ENCODE results near the gene MYH10. TPM values are rescaled to one million over a fixed set of nuclear protein-coding genes. Genes with fewer than 3 reads are reported as not detected.

Gene MYH10
- total RNA-seq, 1 experiment from 2014 or later: 74.0 TPM

- ChIA-PET CTCF (interaction anchor here (0.6 to 1.0 kb wide), 2 partner anchors 13 to 98 kb away, joined by 3 to 6 read pairs; partner anchors contain the start of gene MYH10), POLR2A (no interaction called here)
- Mint-ChIP-seq H3K36me3 (ENCODE audit: insufficient read depth, unreplicated experiment) (peaks cover 4% of the 10 kb centered on the region), H3K27ac (ENCODE audit: unreplicated experiment) (no peak overlapping the region), H3K27me3 (ENCODE audit: insufficient read depth, unreplicated experiment) (no peaks in the 10 kb centered on the region), H3K4me3 (ENCODE audit: unreplicated experiment) (no peak overlapping the region), H3K9me3 (ENCODE audit: unreplicated experiment) (no peaks in the 10 kb centered on the region), H3K4me1 (ENCODE audit: low read depth, unreplicated experiment) (peaks cover 11% of the 10 kb centered on the region)
- peak in 1 of 2 experiments; percentile 12 for DNase-seq
- intact Hi-C loops (cut with micrococcal nuclease; ENCODE audit: unreplicated experiment): no loop called here
- H3K36me3 ChIP-seq (ENCODE audit: control insufficient read depth, insufficient read depth, low read length): no peaks in the 10 kb centered on the region
- H3K9me3 ChIP-seq: no peaks in the 10 kb centered on the region
- no peak overlapping the region for H3K4me3 ChIP-seq (ENCODE audit: low read depth, low read length)
- no peaks in the 10 kb centered on the region for H3K27me3 ChIP-seq (replicated peaks; ENCODE audit: control insufficient read depth, insufficient read depth, low read length)
- H3K4me1 ChIP-seq: no peaks in the 10 kb centered on the region
- TF ChIP-seq CTCF (IDR thresholded peaks at IDR 0.05; ENCODE audit: insufficient read depth in 1 of 2, low read depth in 1 of 2, low read length in 1 of 2, severe bottlenecking in 1 of 2, unreplicated experiment in 1 of 2): no peak
- BruUV-seq (replicated peaks): no TSS peak
These were observed 13.5 kb upstream of the MYH10 start for GRCh38 chr17:8643855-8644506.

GRCh38 chr17:8639709-8640108 is 9.2 kb upstream of the MYH10 start:
- H3K36me3 ChIP-seq (ENCODE audit: control insufficient read depth, insufficient read depth, low read length): no peaks in the 10 kb centered on the region
- DNase-seq: no peak
- Mint-ChIP-seq H3K9me3 (ENCODE audit: unreplicated experiment) (no peaks in the 10 kb centered on the region), H3K4me3 (ENCODE audit: unreplicated experiment) (no peak overlapping the region), H3K36me3 (ENCODE audit: insufficient read depth, unreplicated experiment) (no peaks in the 10 kb centered on the region), H3K27me3 (ENCODE audit: insufficient read depth, unreplicated experiment) (no peaks in the 10 kb centered on the region), H3K27ac (ENCODE audit: unreplicated experiment) (no peak overlapping the region), H3K4me1 (ENCODE audit: low read depth, unreplicated experiment) (peaks cover 11% of the 10 kb centered on the region)
- no peak for TF ChIP-seq CTCF (IDR thresholded peaks at IDR 0.05; ENCODE audit: insufficient read depth in 1 of 2, low read depth in 1 of 2, low read length in 1 of 2, severe bottlenecking in 1 of 2, unreplicated experiment in 1 of 2)
- intact Hi-C loops (cut with micrococcal nuclease; ENCODE audit: unreplicated experiment): loop anchor here (10.0 kb wide), 1 partner anchor 105 kb away; the partner anchor contains the start of gene CCDC42
- ChIA-PET CTCF (no interaction called here), POLR2A (no interaction called here)
- no peaks in the 10 kb centered on the region for H3K27me3 ChIP-seq (replicated peaks; ENCODE audit: control insufficient read depth, insufficient read depth, low read length)
- H3K4me3 ChIP-seq (ENCODE audit: low read depth, low read length): no peak overlapping the region
- BruUV-seq (replicated peaks): no TSS peak
- no peaks in the 10 kb centered on the region for H3K4me1 ChIP-seq
- no peaks in the 10 kb centered on the region for H3K9me3 ChIP-seq

GRCh38 chr17:8632061-8632460 is 1.5 kb upstream of the MYH10 start:
- TF ChIP-seq CTCF (IDR thresholded peaks at IDR 0.05; ENCODE audit: insufficient read depth in 1 of 2, low read depth in 1 of 2, low read length in 1 of 2, severe bottlenecking in 1 of 2, unreplicated experiment in 1 of 2): no peak
- Mint-ChIP-seq H3K4me3 (ENCODE audit: unreplicated experiment) (peak overlapping the region; percentile 93), H3K36me3 (ENCODE audit: insufficient read depth, unreplicated experiment) (peaks cover 12% of the 10 kb centered on the region), H3K4me1 (ENCODE audit: low read depth, unreplicated experiment) (peaks cover 13% of the 10 kb centered on the region), H3K27ac (ENCODE audit: unreplicated experiment) (peak overlapping the region; percentile 67), H3K9me3 (ENCODE audit: unreplicated experiment) (no peaks in the 10 kb centered on the region), H3K27me3 (ENCODE audit: insufficient read depth, unreplicated experiment) (no peaks in the 10 kb centered on the region)
- intact Hi-C loops (cut with micrococcal nuclease; ENCODE audit: unreplicated experiment): loop anchor here (5.0 to 10.0 kb wide), 2 partner anchors 60 to 113 kb away; partner anchors contain the start of gene CCDC42
- Histone ChIP-seq H3K9me3 (no peaks in the 10 kb centered on the region), H3K27me3 (replicated peaks; ENCODE audit: control insufficient read depth, insufficient read depth, low read length) (no peaks in the 10 kb centered on the region), H3K4me3 (ENCODE audit: low read depth, low read length) (peak overlapping the region; percentile 65), H3K4me1 (no peaks in the 10 kb centered on the region; the same call in 1 of the 2 replicates), H3K36me3 (ENCODE audit: control insufficient read depth, insufficient read depth, low read length) (no peaks in the 10 kb centered on the region)
- ChIA-PET POLR2A (no interaction called here), CTCF (no interaction called here)
- no TSS peak for BruUV-seq (replicated peaks)
- DNase-seq: peak; percentile 25 to 59
